Esophagus squamous epithelium (tissue), 5 donors: ENCODE measurements around the gene ASB2. TPM values are rescaled to one million over a fixed set of nuclear protein-coding genes. Genes with fewer than 3 reads are reported as not detected.

ENCODE experiments used
- DNase-seq: peaks from one replicate; lab custom pipeline; 2025; lab: John Stamatoyannopoulos, UW
- H3K27ac ChIP-seq, 4 donors: fragments of 200-600 bp; sonication (generic); one replicate each; pipeline ENCODE4 v1.5.1; 2016 to 2019; ENCODE audit warnings: mild to moderate bottlenecking in 1 of 4
- H3K27me3 ChIP-seq, 4 donors: fragments of 200-600 bp; sonication (generic); 1 replicate in 3 of 4; 2 replicates in 1 of 4; pipeline versions ENCODE4 v1.5.1 to v1.6.0; 2017 to 2021; ENCODE audit warnings: antibody characterized with exemption in 1 of 4
- H3K36me3 ChIP-seq, 3 donors: fragments of 200-600 bp; sonication (generic); one replicate each; pipeline ENCODE4 v1.5.1; 2016 to 2019
- H3K4me1 ChIP-seq, 3 donors: fragments of 200-600 bp; sonication (generic); one replicate each; pipeline ENCODE4 v1.5.1; 2017 to 2019
- H3K4me3 ChIP-seq, 4 donors: fragments of 200-600 bp; sonication (generic); 1 replicate in 3 of 4; 2 replicates in 1 of 4; pipeline ENCODE4 v1.5.1; 2016 to 2019; ENCODE audit warnings: mild to moderate bottlenecking in 2 of 4, moderate library complexity in 1 of 4
- H3K9me3 ChIP-seq, 3 donors: fragments of 200-600 bp; sonication (generic); one replicate each; pipeline ENCODE4 v1.5.1; 2016 to 2019
- CTCF ChIP-seq, 6 experiments: fragments of 450-650 bp in 4 of 6; fragments of 200-600 bp in 2 of 6; sonication (generic) in 2 of 6; IDR thresholded peaks; one replicate each; pipeline ENCODE4 v1.5.1; 2016 to 2019; ENCODE audit warnings: antibody characterized with exemption in 6 of 6, mild to moderate bottlenecking in 4 of 6, moderate library complexity in 4 of 6
- POLR2A ChIP-seq, 4 donors: fragments of 450-650 bp; IDR thresholded peaks; one replicate each; pipeline ENCODE4 v1.6.1; 2017; ENCODE audit warnings: antibody characterized with exemption in 4 of 4, mild to moderate bottlenecking in 4 of 4, moderate library complexity in 3 of 4
- WGBS, 2 donors: methylation state at CpG; one replicate each; pipeline ENCODE4 v1.1.5; 2018; 5-methylcytosine and 5-hydroxymethylcytosine counted together
- intact Hi-C: fragments of 100-400 bp; cut with DNase I; formaldehyde crosslinking; loops from one replicate; pipeline ENCODE4 v1.15.0; 2022
- total RNA-seq, 4 donors: library from RNA; depleted of rRNA; stranded (reverse); fragments of >200 nt; gene quantifications; one replicate each; pipeline ENCODE4 v1.1.0, GENCODE V29; 2016
- donor health status: DM: yes; HTN: yes; CAD: no.

The ASB2 gene
- total RNA-seq, 4 donors from 2014 or later: 0.83 to 8.8 (median 3.7) TPM

- no peak for DNase-seq
- no peaks in the 10 kb centered on the region for H3K36me3 ChIP-seq
- H3K27me3 ChIP-seq: peaks cover 0 to 12% (median 0%) of the 10 kb centered on the region in 4 donors
- H3K4me1 ChIP-seq: peaks cover 11 to 23% (median 12%) of the 10 kb centered on the region in 3 donors
- H3K9me3 ChIP-seq: no peaks in the 10 kb centered on the region
- H3K4me3 ChIP-seq: no peak overlapping the region
- intact Hi-C loops: no loop called here
- no peak overlapping the region for H3K27ac ChIP-seq
- no peak for TF ChIP-seq POLR2A (IDR thresholded peaks at IDR 0.05)
- TF ChIP-seq CTCF (IDR thresholded peaks at IDR 0.05): no peak
- no CpG with 5 or more reads among the region's 4 CpGs for WGBS, 2 donors
Observed at GRCh38 chr14:93932642-93933041, 43.7 kb downstream of the ASB2 start.

GRCh38 chr14:93930989-93931307 is 45.4 kb downstream of the ASB2 start:
- no peak for DNase-seq
- WGBS, 2 donors: 80 to 85% methylated on average over 3 to 4 of the region's 4 CpGs
- Histone ChIP-seq H3K27ac (no peak overlapping the region), H3K27me3 (peaks cover 0 to 12% (median 0%) of the 10 kb centered on the region in 4 donors), H3K9me3 (no peaks in the 10 kb centered on the region), H3K36me3 (no peaks in the 10 kb centered on the region), H3K4me3 (no peak overlapping the region), H3K4me1 (peaks cover 0 to 19% (median 0%) of the 10 kb centered on the region in 3 donors)
- intact Hi-C loops: no loop called here
- no peak for TF ChIP-seq POLR2A (IDR thresholded peaks at IDR 0.05)
- no peak for TF ChIP-seq CTCF (IDR thresholded peaks at IDR 0.05)

- no peak overlapping the region for H3K4me3 ChIP-seq
- H3K27ac ChIP-seq: no peak overlapping the region
- WGBS, 2 donors: 87% methylated on average over 4 to 5 of the region's 8 CpGs
- intact Hi-C loops: no loop called here
- no peaks in the 10 kb centered on the region for H3K9me3 ChIP-seq
- no peak for DNase-seq
- H3K27me3 ChIP-seq: peaks cover 0 to 11% (median 0%) of the 10 kb centered on the region in 4 donors
- TF ChIP-seq POLR2A (IDR thresholded peaks at IDR 0.05): no peak
- TF ChIP-seq CTCF (IDR thresholded peaks at IDR 0.05): no peak
- H3K36me3 ChIP-seq: no peaks in the 10 kb centered on the region
- peaks cover 0 to 18% (median 0%) of the 10 kb centered on the region in 3 donors for H3K4me1 ChIP-seq
Observed at GRCh38 chr14:93930296-93930988, 45.9 kb downstream of the ASB2 start.

- DNase-seq: no peak
- 81 to 89% methylated on average over 5 to 11 of the region's 11 CpGs for WGBS, 2 donors
- no peaks in the 10 kb centered on the region for H3K9me3 ChIP-seq
- TF ChIP-seq POLR2A (IDR thresholded peaks at IDR 0.05): no peak
- TF ChIP-seq CTCF (IDR thresholded peaks at IDR 0.05): no peak
- intact Hi-C loops: no loop called here
- H3K4me1 ChIP-seq: peaks cover 0 to 18% (median 0%) of the 10 kb centered on the region in 3 donors
- no peak overlapping the region for H3K4me3 ChIP-seq
- H3K27me3 ChIP-seq: peaks cover 0 to 4% (median 0%) of the 10 kb centered on the region in 4 donors
- no peak overlapping the region for H3K27ac ChIP-seq
- no peaks in the 10 kb centered on the region for H3K36me3 ChIP-seq
Observed at GRCh38 chr14:93929657-93930056, 46.7 kb downstream of the ASB2 start.

- Histone ChIP-seq H3K9me3 (no peaks in the 10 kb centered on the region), H3K27ac (no peak overlapping the region), H3K27me3 (no peaks in the 10 kb centered on the region), H3K4me1 (peaks cover 0 to 18% (median 0%) of the 10 kb centered on the region in 3 donors), H3K36me3 (no peaks in the 10 kb centered on the region), H3K4me3 (no peak overlapping the region)
- no peak for DNase-seq
- TF ChIP-seq POLR2A (IDR thresholded peaks at IDR 0.05): no peak
- TF ChIP-seq CTCF (IDR thresholded peaks at IDR 0.05): no peak
- intact Hi-C loops: no loop called here
- 70 to 72% methylated on average over 3 to 6 of the region's 13 CpGs for WGBS, 2 donors
Observed at GRCh38 chr14:93929048-93929535, 47.3 kb downstream of the ASB2 start.
